SU-DHL-6 (cell line): Measurements from ENCODE around the gene FRMD1.

ENCODE experiments used
- H2AFZ ChIP-seq: fragments of 200-600 bp; sonication (generic); 2 replicates; pipeline ENCODE4 v1.6.1; 2014; ENCODE audit warnings: low read depth, mild to moderate bottlenecking, moderate library complexity, mixed read lengths, antibody characterized with exemption, low read length; ENCODE audit not compliant: severe bottlenecking
- H3F3A ChIP-seq: fragments of 200-600 bp; shearing (Covaris generic); 2 replicates; pipeline ENCODE4 v1.6.0; 2016; ENCODE audit warnings: antibody characterized with exemption, mild to moderate bottlenecking; ENCODE audit not compliant: insufficient read depth
- H3K27ac ChIP-seq: fragments of 200-600 bp; sonication (generic); 2 replicates; pipeline ENCODE4 v1.5.1; 2016; ENCODE audit warnings: low read depth, mild to moderate bottlenecking, low read length, moderate library complexity, mixed read lengths
- H3K27me3 ChIP-seq: fragments of 200-600 bp; sonication (generic), shearing (Covaris generic); 2 replicates; pipeline ENCODE4 v1.6.0; 2014; ENCODE audit warnings: mild to moderate bottlenecking, low read length
- H3K36me3 ChIP-seq: fragments of 200-600 bp; sonication (generic); 2 replicates; pipeline ENCODE4 v1.6.1; 2014; ENCODE audit warnings: mild to moderate bottlenecking, low read length, mixed read lengths
- H3K4me2 ChIP-seq: fragments of 300-600, 200-600 bp; shearing (Covaris generic), sonication (generic); 2 replicates; pipeline ENCODE4 v1.6.0; 2014; ENCODE audit warnings: low read length, low read depth, mild to moderate bottlenecking; ENCODE audit not compliant: poor library complexity, severe bottlenecking
- H3K4me3 ChIP-seq: fragments of 200-600 bp; sonication (generic); 2 replicates; pipeline ENCODE4 v1.5.1; 2014; ENCODE audit warnings: antibody characterized with exemption, low read length, mild to moderate bottlenecking, mixed read lengths; ENCODE audit not compliant: insufficient read depth, poor library complexity, severe bottlenecking
- H3K79me2 ChIP-seq: fragments of 200-600 bp; sonication (generic); 2 replicates; pipeline ENCODE4 v1.6.1; 2014; ENCODE audit warnings: mild to moderate bottlenecking, low read length, moderate library complexity; ENCODE audit not compliant: insufficient read depth
- H3K9ac ChIP-seq: fragments of 200-600 bp; sonication (generic); 2 replicates; pipeline ENCODE4 v1.7.0; 2014; ENCODE audit warnings: mild to moderate bottlenecking, low read length
- H3K9me2 ChIP-seq: fragments of 200-600 bp; sonication (generic); replicated peaks from 2 replicates; pipeline ENCODE4 v1.6.1; 2014; ENCODE audit warnings: low read length; ENCODE audit not compliant: insufficient read depth
- H3K9me3 ChIP-seq: fragments of 200-600 bp; sonication (generic); 2 replicates; pipeline ENCODE4 v1.6.1; 2014; ENCODE audit warnings: low read length, mixed read lengths; ENCODE audit not compliant: insufficient read depth
- H4K20me1 ChIP-seq: fragments of 200-600 bp; sonication (generic); 2 replicates; pipeline ENCODE4 v1.6.1; 2014; ENCODE audit warnings: low read depth, mild to moderate bottlenecking, antibody characterized with exemption, low read length, moderate library complexity, mixed read lengths
- EZH2phosphoT487 ChIP-seq: fragments of 200-600 bp; sonication (generic), shearing (Covaris generic); conservative IDR thresholded peaks from 2 replicates; pipeline ENCODE4 v1.6.1; 2018; ENCODE audit warnings: mild to moderate bottlenecking, antibody characterized with exemption, low read length, moderate library complexity, mixed read lengths
- TF ChIP-seq, protein P1 (sequence below): fragments of 200-600 bp; sonication (generic); IDR thresholded peaks from one replicate; pipeline ENCODE4 v1.5.1; 2017; ENCODE audit warnings: antibody characterized with exemption, mild to moderate bottlenecking, low read length, moderate library complexity; ENCODE audit not compliant: insufficient read depth, poor library complexity, severe bottlenecking

The FRMD1 gene

DNA sequence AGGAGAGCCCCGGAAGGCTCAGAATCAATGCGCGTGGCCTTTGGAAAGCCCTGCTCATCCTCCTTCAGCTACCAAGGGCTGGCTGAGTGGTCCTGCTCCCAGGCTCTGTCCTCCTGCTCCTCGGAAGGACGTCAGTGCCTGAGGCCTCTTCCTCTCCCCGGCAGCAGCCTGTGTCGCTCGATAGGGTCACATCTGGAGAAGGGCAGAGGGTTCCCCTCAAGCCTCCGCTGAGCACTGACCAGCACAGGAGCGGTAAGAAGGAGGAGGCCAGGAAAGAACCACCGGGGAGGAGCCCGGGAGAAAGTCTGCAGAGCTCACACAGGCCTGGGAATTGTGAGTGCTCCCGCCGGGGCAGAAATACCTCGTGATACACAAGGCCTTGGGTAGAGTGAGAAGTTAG, 60.3 kb downstream of the FRMD1 start:
- Histone ChIP-seq H3K9me2 (no peaks in the 10 kb centered on the region), H2AFZ (no peak overlapping the region), H3K4me2 (no peak overlapping the region), H3K79me2 (no peaks in the 10 kb centered on the region), H4K20me1 (no peaks in the 10 kb centered on the region), H3K27me3 (no peaks in the 10 kb centered on the region), H3F3A (no peaks in the 10 kb centered on the region), H3K9ac (no peak overlapping the region), H3K4me3 (no peak overlapping the region), H3K9me3 (no peaks in the 10 kb centered on the region), H3K36me3 (no peaks in the 10 kb centered on the region), H3K27ac (no peak overlapping the region)
- TF ChIP-seq, protein P1, sequence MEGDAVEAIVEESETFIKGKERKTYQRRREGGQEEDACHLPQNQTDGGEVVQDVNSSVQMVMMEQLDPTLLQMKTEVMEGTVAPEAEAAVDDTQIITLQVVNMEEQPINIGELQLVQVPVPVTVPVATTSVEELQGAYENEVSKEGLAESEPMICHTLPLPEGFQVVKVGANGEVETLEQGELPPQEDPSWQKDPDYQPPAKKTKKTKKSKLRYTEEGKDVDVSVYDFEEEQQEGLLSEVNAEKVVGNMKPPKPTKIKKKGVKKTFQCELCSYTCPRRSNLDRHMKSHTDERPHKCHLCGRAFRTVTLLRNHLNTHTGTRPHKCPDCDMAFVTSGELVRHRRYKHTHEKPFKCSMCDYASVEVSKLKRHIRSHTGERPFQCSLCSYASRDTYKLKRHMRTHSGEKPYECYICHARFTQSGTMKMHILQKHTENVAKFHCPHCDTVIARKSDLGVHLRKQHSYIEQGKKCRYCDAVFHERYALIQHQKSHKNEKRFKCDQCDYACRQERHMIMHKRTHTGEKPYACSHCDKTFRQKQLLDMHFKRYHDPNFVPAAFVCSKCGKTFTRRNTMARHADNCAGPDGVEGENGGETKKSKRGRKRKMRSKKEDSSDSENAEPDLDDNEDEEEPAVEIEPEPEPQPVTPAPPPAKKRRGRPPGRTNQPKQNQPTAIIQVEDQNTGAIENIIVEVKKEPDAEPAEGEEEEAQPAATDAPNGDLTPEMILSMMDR: no peak
- no peak for TF ChIP-seq EZH2phosphoT487

DNA sequence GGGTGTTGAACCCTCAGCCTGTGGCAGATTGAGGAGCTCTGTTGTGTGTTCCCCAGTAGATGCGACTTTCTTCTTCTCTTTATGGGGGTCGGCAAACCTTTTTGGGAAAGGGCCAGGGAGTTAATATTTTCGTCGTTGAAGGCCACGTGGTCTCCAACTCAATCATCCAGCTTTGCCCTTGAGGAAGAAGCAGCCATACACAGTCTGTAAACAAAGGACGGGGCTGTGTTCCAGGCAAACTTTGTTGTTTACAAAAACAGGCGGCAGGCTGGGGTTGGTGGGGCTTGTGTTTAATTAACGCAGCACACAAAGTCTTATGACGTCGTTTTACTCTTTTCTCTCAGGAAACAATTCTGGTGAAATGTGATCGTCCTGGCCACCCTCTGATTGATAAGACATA, 61.4 kb downstream of the FRMD1 start:
- Histone ChIP-seq H3K9me2 (no peaks in the 10 kb centered on the region), H3K4me2 (no peak overlapping the region), H3K79me2 (no peaks in the 10 kb centered on the region), H3K4me3 (no peak overlapping the region), H3F3A (no peaks in the 10 kb centered on the region), H3K9me3 (no peaks in the 10 kb centered on the region), H3K27ac (no peak overlapping the region), H4K20me1 (no peaks in the 10 kb centered on the region), H3K27me3 (no peaks in the 10 kb centered on the region), H3K9ac (no peak overlapping the region), H2AFZ (no peak overlapping the region), H3K36me3 (no peaks in the 10 kb centered on the region)
- TF ChIP-seq, protein P1: no peak
- no peak for TF ChIP-seq EZH2phosphoT487

DNA sequence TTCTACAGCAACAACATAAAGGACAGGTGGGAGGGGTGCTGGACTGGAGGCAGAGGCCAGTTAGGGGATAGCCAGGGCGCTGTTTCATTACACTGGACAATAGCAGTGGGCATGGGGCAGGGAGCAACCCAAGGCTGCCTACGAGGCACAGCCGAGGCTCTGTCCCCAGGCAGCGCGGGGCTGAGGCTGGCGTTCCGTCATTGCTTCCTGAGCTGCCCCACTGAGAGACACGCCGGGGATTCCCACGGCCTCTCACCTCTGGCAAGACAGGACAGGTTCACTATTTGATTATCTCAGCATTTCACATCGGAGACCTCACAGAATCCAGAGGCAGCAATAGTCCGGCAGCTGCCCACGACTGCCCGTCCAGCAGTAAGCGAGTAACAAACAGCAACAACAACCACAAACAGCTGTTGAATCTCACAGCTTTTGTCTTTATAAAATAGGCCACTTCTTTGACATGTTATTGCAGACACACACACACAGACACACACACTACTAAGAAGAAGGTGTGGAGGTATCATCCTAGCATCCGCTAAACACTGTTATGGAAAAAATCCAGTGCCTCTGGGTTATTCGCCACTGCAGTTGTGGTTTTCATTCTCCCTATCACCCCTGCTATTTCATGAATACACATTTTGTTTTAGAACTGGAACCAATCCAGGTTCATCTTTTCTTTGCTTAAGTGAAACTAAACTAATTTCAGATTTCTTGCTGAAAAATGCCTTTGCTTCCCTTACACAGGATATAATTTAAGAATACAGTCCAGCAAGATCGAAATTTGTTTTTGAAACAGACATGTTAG, 62.1 kb downstream of the FRMD1 start:
- no peak overlapping the region for H3K9ac ChIP-seq
- H3K9me2 ChIP-seq: no peaks in the 10 kb centered on the region
- no peaks in the 10 kb centered on the region for H3K79me2 ChIP-seq
- H3K4me2 ChIP-seq: no peak overlapping the region
- H2AFZ ChIP-seq: no peak overlapping the region
- H3K27me3 ChIP-seq: no peaks in the 10 kb centered on the region
- no peaks in the 10 kb centered on the region for H3F3A ChIP-seq
- no peak overlapping the region for H3K4me3 ChIP-seq
- no peaks in the 10 kb centered on the region for H3K36me3 ChIP-seq
- TF ChIP-seq, protein P1: no peak
- TF ChIP-seq EZH2phosphoT487: no peak
- no peak overlapping the region for H3K27ac ChIP-seq
- peaks cover 6% of the 10 kb centered on the region; the same call in 1 of the 2 replicates for H3K9me3 ChIP-seq
- H4K20me1 ChIP-seq: no peaks in the 10 kb centered on the region
